Neuron (in vitro differentiated cells): Measurements from ENCODE around the gene ADAMTS14.
"Not testable (repeated sequence)": the region's sequence is repeated elsewhere in the genome, so short reads cannot be mapped to it uniquely, and the experiment has no call there.

ENCODE experiments used
- H2AFZ ChIP-seq: one replicate; pipeline ENCODE4 v1.6.1; 2013; ENCODE audit warnings: low read depth, mild to moderate bottlenecking, inconsistent platforms, low read length, moderate library complexity
- H3K27me3 ChIP-seq: one replicate; pipeline ENCODE4 v1.6.1; 2013; ENCODE audit warnings: low read length; ENCODE audit not compliant: insufficient read depth
- H3K36me3 ChIP-seq: one replicate; pipeline ENCODE4 v1.6.1; 2013; ENCODE audit warnings: low read length; ENCODE audit not compliant: insufficient read depth
- H3K4me1 ChIP-seq: one replicate; pipeline ENCODE4 v1.6.1; 2013; ENCODE audit warnings: low read length; ENCODE audit not compliant: insufficient read depth
- H3K4me3 ChIP-seq: 2 replicates; pipeline ENCODE4 v1.5.1; 2013; ENCODE audit warnings: mild to moderate bottlenecking, low read length, moderate library complexity
- H3K9me3 ChIP-seq: one replicate; pipeline ENCODE4 v1.6.1; 2013; ENCODE audit warnings: low read length

The ADAMTS14 gene

DNA sequence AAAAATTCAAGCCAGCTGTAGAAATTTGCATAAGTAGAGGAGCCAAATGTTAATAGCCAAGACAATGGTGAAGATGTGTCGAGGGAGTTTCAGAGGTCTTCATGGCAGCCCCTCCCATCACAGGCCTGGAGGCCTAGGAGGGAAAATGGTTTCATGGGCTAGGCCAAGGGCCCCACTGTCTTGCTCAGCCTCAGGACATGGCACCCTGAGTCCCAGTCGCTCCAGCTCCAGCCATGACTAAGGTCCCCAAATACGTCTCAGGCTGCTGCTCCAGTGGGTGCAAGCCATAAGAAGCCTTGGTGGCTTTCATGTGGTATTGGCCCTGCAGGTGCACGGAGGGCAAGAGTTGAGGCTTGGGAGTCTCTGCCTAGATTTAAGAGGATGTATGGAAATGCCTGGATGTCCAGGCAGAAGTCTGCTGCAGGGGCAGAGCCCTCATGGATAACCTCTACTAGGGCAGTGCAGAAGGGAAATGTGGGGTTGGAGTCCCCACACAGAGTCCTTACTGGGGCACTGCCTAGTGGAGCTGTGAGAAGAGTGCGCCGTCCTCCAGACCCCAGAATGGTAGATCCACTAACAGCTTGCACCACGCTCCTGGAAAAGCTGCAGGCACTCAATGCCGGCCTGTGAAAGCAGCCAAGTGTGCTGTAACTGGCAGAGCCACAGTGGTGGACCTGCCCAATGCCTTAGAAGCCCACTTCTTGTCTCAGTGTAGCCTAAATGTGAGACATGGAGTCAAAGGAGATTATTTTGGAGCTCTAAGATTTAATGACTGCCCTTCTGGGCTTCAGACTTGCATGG lies 93.7 kb downstream of the ADAMTS14 start:
- Histone ChIP-seq H3K9me3 (peaks cover 3% of the 10 kb centered on the region), H2AFZ (no peak overlapping the region), H3K4me1 (peaks cover 32% of the 10 kb centered on the region), H3K4me3 (no peak overlapping the region), H3K27me3 (no peaks in the 10 kb centered on the region), H3K36me3 (no peaks in the 10 kb centered on the region)

DNA sequence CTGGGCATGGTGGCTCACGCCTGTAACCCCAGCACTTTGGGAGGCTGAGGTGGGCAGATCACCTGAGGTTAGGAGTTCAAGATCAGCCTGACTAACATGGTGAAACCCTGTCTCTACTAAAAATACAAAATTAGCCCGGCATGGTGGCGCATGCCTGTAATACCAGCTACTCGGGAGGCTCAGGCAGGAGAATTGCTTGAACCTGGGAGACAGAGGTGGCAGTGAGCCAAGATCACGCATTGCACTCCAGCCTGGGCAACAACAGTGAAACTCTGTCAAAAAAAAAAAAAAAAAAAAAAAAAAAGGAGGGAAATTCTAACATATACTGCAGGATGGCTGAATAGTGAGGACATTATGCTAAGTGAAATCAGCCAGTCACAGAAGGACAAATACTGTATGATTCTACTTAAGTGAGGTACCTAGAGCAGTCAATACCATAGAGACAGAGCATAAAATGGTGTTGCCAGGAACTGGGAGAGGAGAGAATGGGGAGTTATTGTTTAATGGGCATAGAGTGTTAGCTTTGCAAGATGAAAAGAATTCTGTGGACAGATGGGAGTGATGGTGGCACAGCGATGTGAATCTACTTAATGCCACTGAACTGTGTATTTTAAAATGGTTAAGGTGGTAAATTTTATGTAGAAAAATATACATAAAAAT lies 95.8 kb downstream of the ADAMTS14 start:
- not testable (repeated sequence) for H3K36me3 ChIP-seq, H3K27me3 ChIP-seq, H3K9me3 ChIP-seq, H3K4me3 ChIP-seq, H2AFZ ChIP-seq
- H3K4me1 ChIP-seq, result peaks cover 10% of the 10 kb centered on the region

DNA sequence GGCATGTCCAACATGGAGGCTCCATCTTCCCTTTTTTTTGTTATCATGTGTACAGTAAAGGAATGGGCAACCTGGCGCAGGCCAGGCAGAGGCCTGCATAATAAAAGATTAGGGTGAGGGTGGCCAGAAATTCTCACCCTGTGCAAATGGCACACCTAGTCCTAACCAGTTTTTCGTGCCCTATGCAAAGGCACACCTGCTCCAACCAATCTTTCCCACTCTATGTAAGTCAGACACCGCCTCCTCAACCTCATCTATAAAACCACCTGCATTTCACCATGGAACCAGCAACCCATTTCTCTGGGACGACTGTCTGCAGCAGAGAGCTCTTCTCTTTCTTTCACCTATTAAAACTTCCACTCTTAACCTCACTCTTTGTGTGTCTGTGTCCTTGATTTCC lies 96.8 kb downstream of the ADAMTS14 start:
- Histone ChIP-seq H3K9me3 (peaks cover 3% of the 10 kb centered on the region), H3K4me1 (peaks cover under 1% of the 10 kb centered on the region), H3K36me3 (no peaks in the 10 kb centered on the region), H3K4me3 (no peak overlapping the region), H3K27me3 (peaks cover 4% of the 10 kb centered on the region), H2AFZ (no peak overlapping the region)

DNA sequence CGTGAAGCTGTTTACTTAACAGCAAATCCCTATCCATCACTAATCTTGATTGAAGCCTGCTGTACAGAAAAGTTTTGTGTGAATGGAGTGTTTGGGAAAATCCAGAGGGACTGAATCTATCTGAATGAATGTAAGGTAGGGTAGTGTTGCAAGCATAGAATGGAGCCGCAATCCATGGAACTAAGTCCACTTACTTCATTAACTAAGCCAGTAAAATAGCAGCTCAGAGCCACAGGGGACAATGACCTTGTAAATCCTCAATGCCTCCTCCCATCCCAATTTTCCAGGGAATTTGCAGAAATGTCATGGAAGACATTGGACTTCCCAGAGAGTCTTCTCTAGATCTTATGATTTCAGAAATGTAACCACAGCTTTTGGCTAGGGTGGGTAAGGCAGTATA lies 97.7 kb downstream of the ADAMTS14 start:
- H3K4me3 ChIP-seq, result no peak overlapping the region
- no peaks in the 10 kb centered on the region for H3K4me1 ChIP-seq
- peaks cover 4% of the 10 kb centered on the region for H3K27me3 ChIP-seq
- H3K9me3 ChIP-seq, result peaks cover 3% of the 10 kb centered on the region
- no peaks in the 10 kb centered on the region for H3K36me3 ChIP-seq
- H2AFZ ChIP-seq, result no peak overlapping the region

DNA sequence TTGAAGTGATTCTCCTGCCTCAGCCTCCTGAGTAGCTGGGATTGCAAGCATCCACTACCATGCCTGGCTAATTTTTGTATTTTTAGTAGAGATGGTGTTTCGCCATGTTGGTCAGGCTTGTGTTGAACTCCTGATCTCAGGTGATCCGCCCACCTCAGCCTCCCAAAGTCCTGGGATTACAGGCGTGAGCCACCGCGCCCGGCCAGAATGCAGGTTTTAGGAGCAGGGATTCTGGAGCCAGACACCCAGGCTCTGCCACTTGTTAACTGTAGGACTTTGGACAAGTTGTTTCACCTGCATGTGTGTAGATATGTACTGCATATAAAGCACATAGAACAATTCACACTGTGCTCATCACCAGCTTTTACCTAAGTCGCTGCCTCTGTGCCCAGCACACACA lies 98.2 kb downstream of the ADAMTS14 start:
- not testable (repeated sequence) for H3K4me1 ChIP-seq, H3K36me3 ChIP-seq, H3K4me3 ChIP-seq, H3K9me3 ChIP-seq, H3K27me3 ChIP-seq, H2AFZ ChIP-seq

DNA sequence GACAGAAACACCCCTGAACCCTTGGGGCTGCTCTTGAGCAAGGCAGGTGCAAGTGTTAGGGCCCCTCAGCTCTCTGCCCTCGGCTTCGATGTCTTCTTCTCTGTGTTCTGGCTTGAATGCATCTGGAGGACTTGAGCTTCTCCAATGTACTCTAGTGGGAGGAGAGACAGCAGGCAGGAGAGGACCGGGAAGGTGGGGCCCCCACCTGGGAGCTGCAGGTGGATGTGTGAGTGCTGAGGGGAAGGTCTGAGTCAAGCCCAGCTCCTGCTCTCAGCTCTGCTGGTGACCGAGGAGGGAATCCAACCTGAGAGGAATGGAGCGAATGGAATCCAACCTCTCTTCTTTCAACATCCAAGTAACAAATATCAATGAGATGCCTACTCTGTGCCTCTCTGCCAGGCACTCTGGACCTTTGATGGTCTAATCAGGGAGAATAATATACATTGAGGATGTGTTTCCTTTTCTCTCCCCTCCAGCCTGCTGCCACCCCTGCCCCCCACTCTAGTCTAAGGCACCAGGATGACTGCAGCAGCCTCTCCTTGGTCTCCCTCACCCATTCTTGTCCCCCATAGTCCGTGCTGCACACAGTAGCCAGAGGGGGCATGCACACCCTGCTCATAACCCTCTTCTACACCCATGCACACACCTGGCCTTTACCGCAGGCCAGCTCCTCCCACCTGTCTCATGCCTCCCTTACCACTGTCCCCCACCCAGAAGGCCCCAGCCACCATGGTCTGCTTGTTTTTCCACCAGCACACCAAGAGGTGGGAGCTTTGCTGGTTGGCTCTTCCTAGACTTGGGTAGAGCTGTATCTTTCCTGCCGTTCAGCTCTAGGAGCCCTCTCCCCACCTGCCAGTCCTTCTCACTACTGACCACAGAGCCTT lies 99.2 kb downstream of the ADAMTS14 start:
- no peak overlapping the region for H2AFZ ChIP-seq
- no peak overlapping the region for H3K4me3 ChIP-seq

DNA sequence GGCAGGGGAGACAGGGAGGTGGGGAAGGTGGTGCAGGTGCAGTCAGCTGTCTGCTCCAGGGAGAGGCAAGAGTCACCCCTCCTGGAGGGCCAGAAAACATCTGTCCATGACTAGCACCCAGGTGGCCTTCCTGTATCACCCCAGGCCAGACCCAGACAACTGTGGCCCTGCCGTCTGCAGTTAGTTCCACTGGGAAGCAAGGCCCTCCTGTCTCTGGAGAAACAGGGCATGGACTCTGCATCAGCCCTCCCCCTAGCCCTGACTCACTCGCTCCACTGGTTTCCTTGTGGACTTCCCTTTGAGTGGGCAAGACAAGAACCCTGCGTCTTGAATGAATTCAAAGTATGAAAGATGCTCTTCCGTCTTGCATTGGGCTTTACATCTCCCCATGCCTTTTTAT lies 100.3 kb downstream of the ADAMTS14 start:
- no peaks in the 10 kb centered on the region for H3K9me3 ChIP-seq
- H2AFZ ChIP-seq, result no peak overlapping the region
- no peaks in the 10 kb centered on the region for H3K4me1 ChIP-seq
- no peaks in the 10 kb centered on the region for H3K36me3 ChIP-seq
- no peak overlapping the region for H3K4me3 ChIP-seq
- peaks cover 8% of the 10 kb centered on the region for H3K27me3 ChIP-seq

More for the DNA sequence above, 99.2 kb downstream of the ADAMTS14 start:
- H3K36me3 ChIP-seq, result no peaks in the 10 kb centered on the region
- H3K27me3 ChIP-seq, result peaks cover 8% of the 10 kb centered on the region
- H3K9me3 ChIP-seq, result no peaks in the 10 kb centered on the region
- no peaks in the 10 kb centered on the region for H3K4me1 ChIP-seq

DNA sequence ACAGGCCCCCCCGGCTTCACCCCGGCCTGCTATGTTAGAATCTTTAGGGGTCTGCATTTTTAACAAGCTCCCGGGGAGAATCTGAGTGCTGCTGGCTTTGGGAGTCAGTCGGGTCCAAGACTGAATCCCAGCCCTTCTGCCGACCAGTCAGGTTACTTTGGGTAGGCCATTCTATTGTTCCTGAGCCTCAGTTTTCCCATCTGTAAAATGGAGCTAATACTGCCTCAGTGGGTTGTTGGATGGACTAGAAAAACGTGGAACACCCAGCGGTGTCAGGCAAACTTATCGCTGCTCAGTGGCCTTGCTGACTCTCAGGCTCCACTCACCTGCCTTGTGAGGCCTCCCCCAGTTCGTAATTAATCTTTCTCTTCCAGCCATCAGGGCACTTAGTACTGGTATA lies 101.2 kb downstream of the ADAMTS14 start:
- Histone ChIP-seq H3K36me3 (no peaks in the 10 kb centered on the region), H3K4me1 (no peaks in the 10 kb centered on the region), H3K9me3 (no peaks in the 10 kb centered on the region), H2AFZ (no peak overlapping the region), H3K4me3 (no peak overlapping the region), H3K27me3 (peaks cover 8% of the 10 kb centered on the region)

DNA sequence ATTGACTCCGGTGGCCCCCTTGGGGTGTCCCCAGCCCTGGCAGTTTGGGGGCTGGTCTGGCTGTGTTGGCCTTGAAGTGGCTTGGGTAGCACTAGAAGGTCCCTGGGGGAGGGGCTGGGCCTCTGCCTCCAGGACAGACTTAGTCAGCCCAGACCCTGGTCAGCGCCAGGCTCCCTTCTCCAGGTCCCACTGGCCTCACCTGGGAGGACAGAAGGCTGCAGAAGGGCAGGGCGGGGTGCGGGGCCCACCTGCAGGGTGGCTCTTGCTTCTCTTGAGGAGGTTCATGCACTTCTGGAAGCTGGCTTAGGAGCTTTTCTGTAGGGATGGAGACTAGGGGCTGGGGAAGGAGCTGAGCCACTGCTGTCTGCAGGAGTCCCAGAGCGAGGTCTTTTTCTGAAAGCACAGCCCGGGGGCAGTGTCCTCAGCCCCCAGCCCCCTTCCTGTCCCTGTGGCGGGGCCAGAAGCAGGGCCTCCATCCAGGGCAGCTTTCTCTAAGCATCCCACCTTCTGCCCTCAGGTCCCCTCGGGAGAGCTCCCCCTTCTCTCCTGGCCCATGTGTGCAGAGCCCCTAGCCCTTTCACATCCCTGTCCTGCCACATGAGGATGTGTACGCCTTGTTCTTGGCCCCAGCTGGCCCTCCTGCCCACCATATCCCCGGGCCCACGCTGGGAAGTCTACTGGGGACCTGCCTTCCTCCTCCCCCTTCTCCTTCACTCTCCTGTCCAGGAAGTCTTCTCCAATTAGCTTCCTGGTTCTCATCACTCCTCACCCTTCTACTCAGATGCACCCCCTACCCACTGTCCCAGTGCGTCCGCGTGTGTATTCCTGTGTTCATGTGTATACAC lies 101.9 kb downstream of the ADAMTS14 start:
- Histone ChIP-seq H2AFZ (no peak overlapping the region), H3K4me3 (no peak overlapping the region), H3K27me3 (peaks cover 11% of the 10 kb centered on the region), H3K4me1 (no peaks in the 10 kb centered on the region), H3K9me3 (no peaks in the 10 kb centered on the region), H3K36me3 (no peaks in the 10 kb centered on the region)

DNA sequence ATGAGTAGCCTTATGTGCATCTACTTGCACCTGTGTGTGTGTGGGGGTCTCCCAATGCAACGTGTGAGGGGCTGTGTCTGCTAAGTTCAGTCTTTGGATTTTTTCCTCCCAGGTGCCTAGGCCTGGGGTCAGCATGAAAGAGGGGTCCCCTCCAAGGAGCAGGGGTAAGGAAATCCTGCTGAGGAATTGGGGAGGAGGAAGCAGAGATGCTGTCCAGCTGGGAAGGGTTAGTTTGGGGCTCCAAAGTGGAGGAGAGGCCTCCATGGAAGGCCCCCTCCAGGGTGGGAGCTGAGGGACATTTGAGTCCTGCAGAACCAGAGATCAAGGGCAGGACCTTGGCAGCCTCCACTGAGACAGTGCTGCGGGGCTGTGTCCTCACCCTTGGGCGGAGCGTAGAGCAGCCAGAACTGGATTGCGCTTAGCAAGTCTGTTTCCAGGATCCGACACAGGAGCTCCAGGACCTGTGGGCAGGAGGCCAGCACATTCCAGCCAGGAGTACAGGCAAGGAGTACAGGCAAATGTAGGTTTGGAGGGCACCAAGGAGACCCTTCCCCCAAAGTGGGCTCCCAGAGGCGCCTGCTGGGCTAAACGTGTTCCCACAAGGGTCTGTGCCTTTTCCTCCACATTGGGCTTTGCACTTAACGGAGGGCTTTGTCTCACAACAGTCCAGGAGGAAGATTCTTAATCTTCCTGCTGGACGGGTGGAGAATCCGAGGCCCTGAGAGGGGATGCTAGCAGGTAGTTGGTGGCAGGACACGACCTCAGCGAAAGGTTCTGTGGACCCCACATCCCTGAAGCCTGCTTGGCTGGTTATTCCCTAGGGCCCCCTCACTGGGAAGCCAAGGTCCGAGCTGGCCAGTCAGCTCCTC lies 102.7 kb downstream of the ADAMTS14 start:
- Histone ChIP-seq H3K4me1 (no peaks in the 10 kb centered on the region), H3K36me3 (no peaks in the 10 kb centered on the region), H3K9me3 (no peaks in the 10 kb centered on the region), H3K27me3 (peaks cover 19% of the 10 kb centered on the region), H3K4me3 (no peak overlapping the region), H2AFZ (no peak overlapping the region)

DNA sequence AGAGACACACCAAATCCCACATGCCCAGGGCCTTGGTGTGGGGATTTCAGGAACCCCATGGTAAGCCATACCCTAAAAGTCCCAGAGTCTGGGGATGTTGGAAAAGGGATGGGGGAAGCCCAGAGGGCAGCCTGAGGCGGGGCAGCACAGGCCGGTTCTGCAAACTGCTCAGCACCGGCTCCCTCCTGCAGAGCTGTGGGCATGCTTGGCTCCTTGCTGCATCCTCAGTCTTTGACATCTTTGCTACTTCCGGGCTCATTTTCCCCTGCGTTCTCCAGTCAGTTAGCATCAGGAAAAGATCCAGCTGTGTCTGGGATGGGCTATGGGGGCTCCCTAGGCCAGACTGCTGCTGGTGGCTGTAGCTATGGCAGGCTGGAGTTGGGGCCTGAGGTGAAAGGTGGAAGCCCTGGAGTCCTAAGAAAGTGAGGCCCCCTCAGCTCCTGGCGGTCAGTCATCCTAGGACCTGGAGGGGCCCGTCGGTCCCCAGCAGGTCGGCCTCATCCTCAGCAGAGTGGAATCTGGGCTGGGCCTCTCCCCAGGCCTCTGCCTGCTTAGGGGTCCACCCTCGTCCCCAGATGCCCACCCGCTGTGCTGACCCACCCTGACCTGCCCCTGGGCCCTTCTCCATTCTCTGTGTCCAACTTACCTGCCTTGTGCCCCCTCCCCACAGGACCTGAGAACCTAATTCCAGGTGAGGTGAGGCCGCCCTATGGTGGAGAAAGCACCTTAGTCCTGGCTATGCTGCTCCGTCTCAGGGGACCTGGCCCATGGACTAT lies 103.6 kb downstream of the ADAMTS14 start:
- Histone ChIP-seq H3K27me3 (peaks cover 26% of the 10 kb centered on the region), H3K36me3 (no peaks in the 10 kb centered on the region)

More for the DNA sequence above, 103.6 kb downstream of the ADAMTS14 start:
- H3K4me1 ChIP-seq, result no peaks in the 10 kb centered on the region
- H3K4me3 ChIP-seq, result no peak overlapping the region
- H2AFZ ChIP-seq, result no peak overlapping the region
- H3K9me3 ChIP-seq, result no peaks in the 10 kb centered on the region
